Fibroblast of skin of right quadriceps (primary cell): ENCODE data around the gene FAM83B.
"Not testable (repeated sequence)": the region's sequence is repeated elsewhere in the genome, so short reads cannot be mapped to it uniquely, and the experiment has no call there.

ENCODE experiments used
- DNase-seq: peaks from one replicate; pipeline ENCODE4 v3.0.0-alpha.2; 2013

FAM83B gene

GRCh38 chr6:54846243-54846856 is at the start of gene FAM83B:
TSS of gene FAM83B (plus strand) at chr6:54846771. CDS start at chr6:54870247, 23,476 bp downstream.
- DNase-seq, result no peak

- not testable (repeated sequence) for DNase-seq
These were observed 49.7 kb upstream of the FAM83B start for GRCh38 chr6:54796918-54797317.

GRCh38 chr6:54800050-54800600 is 46.4 kb upstream of the FAM83B start:
- DNase-seq, result no peak

GRCh38 chr6:54801244-54801643 is 45.3 kb upstream of the FAM83B start:
- DNase-seq, result no peak

- peak; percentile 95 for DNase-seq
These were observed 44.9 kb upstream of the FAM83B start for GRCh38 chr6:54801669-54802068.

- DNase-seq, result peak; percentile 77
These were observed 43.6 kb upstream of the FAM83B start for GRCh38 chr6:54802775-54803634.

GRCh38 chr6:54805077-54805476 is 41.5 kb upstream of the FAM83B start:
- DNase-seq, result peak; percentile 78

GRCh38 chr6:54810147-54810546 is 36.4 kb upstream of the FAM83B start:
- no peak for DNase-seq

- peak; percentile 55 for DNase-seq
These were observed 32.7 kb upstream of the FAM83B start for GRCh38 chr6:54813892-54814291.

- DNase-seq, result no peak
These were observed 29.3 kb upstream of the FAM83B start for GRCh38 chr6:54817236-54817635.

- DNase-seq, result no peak
These were observed 28.7 kb upstream of the FAM83B start for GRCh38 chr6:54817834-54818233.

GRCh38 chr6:54824225-54824624 is 22.3 kb upstream of the FAM83B start:
- DNase-seq, result not testable (repeated sequence)

- DNase-seq, result no peak
These were observed 19.6 kb upstream of the FAM83B start for GRCh38 chr6:54827010-54827409.

- DNase-seq, result no peak
These were observed 16.4 kb upstream of the FAM83B start for GRCh38 chr6:54830216-54830615.

GRCh38 chr6:54835176-54835575 is 11.4 kb upstream of the FAM83B start:
- no peak for DNase-seq

- peak; percentile 18 for DNase-seq
These were observed 495 bp downstream of the FAM83B start for GRCh38 chr6:54846857-54847674.

GRCh38 chr6:54847799-54848597 is 1.4 kb downstream of the FAM83B start:
- DNase-seq, result peak; percentile 62

GRCh38 chr6:54850114-54850513 is 3.5 kb downstream of the FAM83B start:
- DNase-seq, result no peak

GRCh38 chr6:54856129-54856528 is 9.6 kb downstream of the FAM83B start:
- no peak for DNase-seq

GRCh38 chr6:54860132-54860531 is 13.6 kb downstream of the FAM83B start:
- no peak for DNase-seq

- peak; percentile 64 for DNase-seq
These were observed 14.2 kb downstream of the FAM83B start for GRCh38 chr6:54860739-54861138.
